VCaP (cell line): ENCODE data around the gene TBC1D25.
"Not testable (repeated sequence)": the region's sequence is repeated elsewhere in the genome, so short reads cannot be mapped to it uniquely, and the experiment has no call there.

Source experiments
- H3K27ac ChIP-seq: fragments of 450-650 bp; 2 replicates; pipeline ENCODE4 v1.5.1; 2017
- TF ChIP-seq, protein P1 (sequence below): fragments of 450-650 bp; conservative IDR thresholded peaks from 2 replicates; pipeline ENCODE4 v1.5.1; 2017; ENCODE audit warnings: mild to moderate bottlenecking, moderate library complexity

Gene TBC1D25

DNA sequence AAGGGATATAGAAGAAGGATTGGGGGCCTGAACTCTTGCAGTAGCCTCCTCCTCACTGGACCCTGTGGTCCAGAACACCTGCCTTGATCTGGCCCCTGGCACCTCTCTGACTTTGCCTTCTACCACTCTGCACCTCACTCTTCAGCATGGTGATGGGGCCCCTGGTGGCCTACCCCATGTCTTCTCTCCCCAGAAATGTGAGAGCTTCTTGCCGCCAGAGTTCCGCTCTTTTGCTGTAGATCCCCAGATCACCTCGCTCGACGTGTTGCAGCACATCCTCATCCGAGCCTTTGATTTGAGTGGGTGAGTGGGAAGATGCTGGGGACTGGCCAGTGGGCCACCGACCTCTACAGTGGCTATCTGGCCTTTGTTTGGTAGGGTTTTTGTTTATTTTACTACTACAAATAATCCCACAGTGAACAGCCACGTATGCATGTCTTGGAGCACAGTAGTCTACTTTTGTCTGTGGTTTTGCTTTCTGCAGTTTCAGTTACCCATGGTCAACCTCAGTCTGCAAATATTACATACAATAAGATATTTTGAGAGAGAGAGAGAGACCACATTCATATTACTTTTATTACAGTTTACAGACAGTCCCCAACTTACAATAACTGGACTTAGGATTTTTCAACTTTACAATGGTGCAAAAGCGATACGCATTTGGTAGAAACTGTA is 1.8 kb downstream of the TBC1D25 start:
- H3K27ac ChIP-seq: no peak overlapping the region
- TF ChIP-seq, protein P1, sequence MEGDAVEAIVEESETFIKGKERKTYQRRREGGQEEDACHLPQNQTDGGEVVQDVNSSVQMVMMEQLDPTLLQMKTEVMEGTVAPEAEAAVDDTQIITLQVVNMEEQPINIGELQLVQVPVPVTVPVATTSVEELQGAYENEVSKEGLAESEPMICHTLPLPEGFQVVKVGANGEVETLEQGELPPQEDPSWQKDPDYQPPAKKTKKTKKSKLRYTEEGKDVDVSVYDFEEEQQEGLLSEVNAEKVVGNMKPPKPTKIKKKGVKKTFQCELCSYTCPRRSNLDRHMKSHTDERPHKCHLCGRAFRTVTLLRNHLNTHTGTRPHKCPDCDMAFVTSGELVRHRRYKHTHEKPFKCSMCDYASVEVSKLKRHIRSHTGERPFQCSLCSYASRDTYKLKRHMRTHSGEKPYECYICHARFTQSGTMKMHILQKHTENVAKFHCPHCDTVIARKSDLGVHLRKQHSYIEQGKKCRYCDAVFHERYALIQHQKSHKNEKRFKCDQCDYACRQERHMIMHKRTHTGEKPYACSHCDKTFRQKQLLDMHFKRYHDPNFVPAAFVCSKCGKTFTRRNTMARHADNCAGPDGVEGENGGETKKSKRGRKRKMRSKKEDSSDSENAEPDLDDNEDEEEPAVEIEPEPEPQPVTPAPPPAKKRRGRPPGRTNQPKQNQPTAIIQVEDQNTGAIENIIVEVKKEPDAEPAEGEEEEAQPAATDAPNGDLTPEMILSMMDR: no peak

DNA sequence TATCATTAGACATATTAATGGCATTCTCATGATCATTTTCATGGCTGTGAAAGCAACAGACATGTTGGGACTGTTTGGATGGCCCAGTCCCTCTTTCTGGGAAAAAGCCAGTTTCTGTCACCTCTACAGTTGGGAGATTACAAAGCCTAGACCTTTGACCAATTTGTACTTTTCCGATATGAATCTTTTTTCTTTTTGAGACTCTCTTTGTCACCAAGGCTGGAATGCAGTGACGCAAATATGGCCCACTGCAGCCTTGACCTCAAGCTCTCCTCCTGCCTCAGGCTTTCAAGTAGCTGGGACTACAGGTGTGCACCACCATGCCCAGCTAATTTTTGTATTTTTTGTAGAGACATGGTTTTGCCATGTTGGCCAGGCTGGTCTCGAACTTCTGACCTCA is 9.4 kb downstream of the TBC1D25 start:
- no peak overlapping the region for H3K27ac ChIP-seq
- TF ChIP-seq, protein P1: no peak

DNA sequence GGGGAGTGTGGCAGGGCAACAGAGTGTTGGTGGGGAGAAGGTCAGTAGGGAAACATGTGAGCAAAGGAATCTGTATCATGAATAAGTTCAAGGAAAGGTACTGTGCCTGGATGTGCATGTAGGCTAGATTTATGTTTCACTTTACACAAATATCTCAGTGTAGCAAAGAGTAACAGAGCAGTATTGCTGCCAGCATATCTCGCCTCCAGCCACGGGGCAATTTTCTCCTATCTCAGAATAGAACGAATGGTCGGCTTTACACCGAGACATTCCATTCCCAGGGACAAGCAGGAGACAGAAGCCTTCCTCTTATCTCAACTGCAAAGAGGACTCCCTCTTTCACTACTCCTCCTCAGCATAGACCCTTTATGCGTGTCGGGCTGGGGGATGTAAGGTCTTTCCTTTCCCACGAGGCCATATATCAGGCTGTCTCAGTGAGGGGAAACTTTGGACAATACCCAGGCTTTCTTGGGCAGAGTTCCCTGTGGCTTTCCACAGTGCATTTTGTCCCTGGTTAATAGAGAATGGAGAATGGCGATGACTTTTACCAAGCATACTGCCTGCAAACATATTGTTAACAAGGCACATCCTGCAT is 16.3 kb downstream of the TBC1D25 start:
- H3K27ac ChIP-seq: not testable (repeated sequence)

DNA sequence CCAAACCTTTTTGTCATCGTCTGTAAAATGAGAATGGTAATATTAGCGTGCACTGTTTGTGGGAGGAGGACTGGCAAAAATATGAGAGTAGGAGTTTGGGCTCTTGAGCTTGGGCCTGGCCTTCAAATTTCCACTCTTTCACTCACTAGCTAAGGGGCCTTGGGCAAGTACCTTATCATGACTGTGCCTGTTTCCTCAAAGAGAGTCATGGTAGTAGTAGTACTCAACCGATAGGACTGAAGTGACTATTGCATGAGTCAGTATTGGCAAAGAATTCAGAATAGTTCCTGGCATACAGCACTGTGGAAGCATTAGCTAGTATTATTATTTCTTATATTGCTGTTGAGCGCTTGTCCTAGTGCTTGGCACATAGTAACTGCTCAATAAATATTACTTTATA is 18.8 kb downstream of the TBC1D25 start:
- TF ChIP-seq, protein P1: no peak
- no peak overlapping the region for H3K27ac ChIP-seq

DNA sequence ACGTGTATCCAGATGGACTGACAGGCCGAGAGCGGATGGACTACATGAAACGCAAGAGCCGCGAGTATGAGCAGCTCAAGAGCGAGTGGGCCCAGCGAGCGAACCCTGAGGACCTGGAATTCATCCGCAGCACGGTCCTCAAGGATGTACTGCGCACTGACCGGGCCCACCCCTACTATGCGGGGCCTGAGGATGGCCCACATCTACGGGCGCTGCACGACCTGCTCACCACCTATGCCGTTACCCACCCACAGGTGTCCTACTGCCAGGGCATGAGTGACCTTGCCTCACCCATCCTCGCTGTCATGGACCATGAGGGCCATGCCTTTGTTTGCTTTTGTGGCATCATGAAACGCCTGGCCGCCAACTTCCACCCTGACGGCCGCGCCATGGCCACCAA is 20.1 kb downstream of the TBC1D25 start:
- TF ChIP-seq, protein P1: no peak
- H3K27ac ChIP-seq: no peak overlapping the region

DNA sequence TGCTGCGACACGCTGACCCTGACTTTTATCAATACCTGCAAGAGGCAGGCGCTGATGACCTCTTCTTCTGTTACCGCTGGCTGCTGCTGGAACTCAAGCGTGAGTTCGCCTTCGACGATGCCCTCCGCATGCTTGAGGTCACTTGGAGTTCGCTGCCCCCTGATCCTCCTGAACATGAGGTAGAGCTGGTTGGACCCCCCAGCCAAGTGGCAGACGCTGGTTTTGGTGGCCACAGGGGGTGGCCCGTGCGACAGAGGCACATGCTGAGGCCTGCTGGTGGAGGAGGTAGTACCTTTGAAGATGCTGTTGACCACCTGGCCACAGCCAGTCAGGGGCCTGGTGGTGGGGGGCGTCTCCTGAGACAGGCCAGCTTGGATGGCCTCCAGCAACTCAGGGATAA is 20.5 kb downstream of the TBC1D25 start:
- H3K27ac ChIP-seq: no peak overlapping the region
- TF ChIP-seq, protein P1: no peak

DNA sequence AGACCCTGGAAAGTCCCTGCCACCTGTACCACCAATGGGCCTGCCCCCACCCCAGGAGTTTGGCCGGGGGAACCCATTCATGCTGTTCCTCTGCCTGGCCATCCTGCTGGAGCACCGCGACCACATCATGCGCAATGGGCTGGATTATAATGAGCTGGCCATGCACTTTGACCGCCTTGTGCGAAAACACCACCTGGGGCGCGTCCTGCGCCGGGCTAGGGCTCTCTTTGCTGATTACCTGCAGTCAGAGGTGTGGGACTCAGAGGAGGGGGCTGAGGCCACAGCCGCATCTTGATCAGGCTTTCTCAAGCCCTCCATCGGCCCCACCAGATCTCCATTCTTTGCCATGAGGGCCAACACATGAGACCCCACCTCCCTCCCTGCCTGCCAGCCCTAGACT is 21.2 kb downstream of the TBC1D25 start:
- TF ChIP-seq, protein P1: no peak

DNA sequence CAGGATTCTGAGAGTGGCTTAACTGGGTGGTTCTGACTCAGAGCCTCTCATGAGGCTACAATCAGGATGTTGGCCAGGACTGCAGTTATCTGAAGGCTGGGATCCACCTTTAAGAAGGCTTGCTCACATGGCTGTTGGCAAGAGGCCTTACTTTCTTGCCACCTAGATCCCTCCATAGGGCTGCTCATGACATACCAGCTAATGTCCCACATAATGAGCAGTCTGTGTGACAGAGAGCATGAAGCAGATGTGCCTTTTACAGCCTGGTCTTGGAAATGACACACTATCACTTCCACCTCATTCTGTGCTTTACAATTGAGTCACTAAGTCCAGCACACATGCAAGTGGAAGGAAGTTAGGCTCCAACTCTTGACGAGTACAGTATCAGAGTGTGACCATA is 30.4 kb downstream of the TBC1D25 start:
- TF ChIP-seq, protein P1: no peak
- H3K27ac ChIP-seq: no peak overlapping the region

More for the DNA sequence above, 21.2 kb downstream of the TBC1D25 start:
- H3K27ac ChIP-seq: no peak overlapping the region
